Keratinocyte (primary cell): ENCODE results near the gene TIMM8B. TPM values are rescaled to one million over a fixed set of nuclear protein-coding genes. Genes with fewer than 3 reads are reported as not detected.
A peak's percentile ranks its signal among the peaks of the same experiment; 100 is the strongest.

ENCODE experiments used
- DNase-seq: peaks from one replicate; pipeline ENCODE4 v3.0.0-alpha.2; 2011; ENCODE audit warnings: low read depth, missing footprints, low spot score
- FAIRE-seq: peaks from 2 replicates; lab custom pipeline; 2011; peaks lifted over from hg19 to GRCh38; lab: Jason Lieb, UNC
- H2AFZ ChIP-seq: 2 replicates; pipeline ENCODE4 v1.6.0; 2012; ENCODE audit warnings: low read length, control low read depth, inconsistent platforms; ENCODE audit not compliant: control insufficient read depth
- H3K27ac ChIP-seq: 2 replicates; pipeline ENCODE4 v1.5.1; 2011; ENCODE audit warnings: low read length; ENCODE audit not compliant: control insufficient read depth, insufficient read depth
- H3K27me3 ChIP-seq: 3 replicates; pipeline ENCODE4 v1.6.0; 2011; ENCODE audit warnings: low read length; ENCODE audit not compliant: control insufficient read depth, insufficient read depth; ENCODE audit errors: extremely low read depth
- H3K36me3 ChIP-seq, 2 experiments: 2 replicates in 1 of 2; 3 replicates in 1 of 2; pipeline ENCODE4 v1.5.1; 2011; ENCODE audit warnings: low read length in 2 of 2, mild to moderate bottlenecking in 1 of 2; ENCODE audit not compliant: control insufficient read depth in 2 of 2, insufficient read depth in 2 of 2; ENCODE audit errors: extremely low read depth in 1 of 2
- H3K4me1 ChIP-seq: 3 replicates; pipeline ENCODE4 v1.5.1; 2011; ENCODE audit warnings: low read length; ENCODE audit not compliant: control insufficient read depth, insufficient read depth; ENCODE audit errors: extremely low read depth
- H3K4me2 ChIP-seq: 3 replicates; pipeline ENCODE4 v1.6.0; 2011; ENCODE audit warnings: low read depth, low read length; ENCODE audit not compliant: control insufficient read depth, insufficient read depth; ENCODE audit errors: extremely low read depth
- H3K4me3 ChIP-seq, 3 experiments: fragments of 200-600 bp in 1 of 3; sonication (generic) in 1 of 3; 2 replicates in 2 of 3; 3 replicates in 1 of 3; pipeline ENCODE4 v1.5.1; 2011 to 2016; ENCODE audit warnings: low read length in 3 of 3, mild to moderate bottlenecking in 3 of 3, control low read depth in 2 of 3, inconsistent platforms in 1 of 3, low read depth in 1 of 3, mixed read lengths in 1 of 3, mixed run types in 1 of 3, moderate library complexity in 1 of 3; ENCODE audit not compliant: control insufficient read depth in 2 of 3, insufficient read depth in 2 of 3; ENCODE audit errors: extremely low read depth in 1 of 3
- H3K79me2 ChIP-seq: 2 replicates; pipeline ENCODE4 v1.6.0; 2012; ENCODE audit warnings: low read length; ENCODE audit not compliant: control insufficient read depth, insufficient read depth
- H3K9ac ChIP-seq: 3 replicates; pipeline ENCODE4 v1.6.0; 2011; ENCODE audit warnings: low read length; ENCODE audit not compliant: control insufficient read depth, insufficient read depth; ENCODE audit errors: extremely low read depth
- H3K9me1 ChIP-seq: 3 replicates; pipeline ENCODE4 v1.6.0; 2011; ENCODE audit warnings: low read length; ENCODE audit not compliant: control insufficient read depth, insufficient read depth; ENCODE audit errors: extremely low read depth
- H3K9me3 ChIP-seq: 2 replicates; pipeline ENCODE4 v1.5.1; 2012; ENCODE audit warnings: low read depth, low read length; ENCODE audit not compliant: control insufficient read depth
- H4K20me1 ChIP-seq: 3 replicates; pipeline ENCODE4 v1.6.0; 2011; ENCODE audit warnings: low read length; ENCODE audit not compliant: control insufficient read depth, insufficient read depth; ENCODE audit errors: extremely low read depth
- CTCF ChIP-seq, 3 experiments: IDR thresholded peaks in 1 of 3; conservative IDR thresholded peaks in 1 of 3; optimal IDR thresholded peaks in 1 of 3; 2 replicates in 2 of 3; 3 replicates in 1 of 3; pipeline versions ENCODE3 to v1.5.1; 2011; ENCODE audit warnings: low read length in 3 of 3, mild to moderate bottlenecking in 3 of 3, moderate library complexity in 2 of 3, control low read depth in 1 of 3, inconsistent platforms in 1 of 3; ENCODE audit not compliant: insufficient read depth in 2 of 3; ENCODE audit errors: extremely low read depth in 1 of 3
- EZH2 ChIP-seq: IDR thresholded peaks from one replicate; pipeline ENCODE4 v1.6.1; 2012; ENCODE audit warnings: inconsistent platforms, mild to moderate bottlenecking, low read length, moderate library complexity
- dilution Hi-C: fragments of 300-500 bp; cut with MboI; formaldehyde crosslinking; loops from one replicate; pipeline ENCODE4 v1.7.0; 2020; ENCODE audit warnings: low sequenced_read_pairs; ENCODE audit not compliant: extremely low pct_ligation_motif_present
- polyA plus RNA-seq, 5 experiments: library from polyadenylated mRNA; depleted of rRNA in 3 of 5; stranded (reverse) in 3 of 5; stranded (forward) in 1 of 5; unstranded in 1 of 5; fragments of >200 nt; gene quantifications; 1 replicate in 1 of 5; 2 replicates in 3 of 5; 3 replicates in 1 of 5; pipeline versions ENCODE4 v1.2.1 to v1.2.3, GENCODE V29; 2011 to 2012; ENCODE audit warnings: missing spikeins in 2 of 5, low read depth in 1 of 5, low replicate concordance in 1 of 5

Gene TIMM8B
- polyA plus RNA-seq, 1 donor (not counting 4 experiments of a cell fraction or from before 2014, with no cell fraction given): 126 TPM

GRCh38 chr11:112087212-112087611 lies 656 bp upstream of the TIMM8B start:
- Histone ChIP-seq H3K27ac (peak overlapping the region; percentile 95), H4K20me1 (no peaks in the 10 kb centered on the region), H3K9ac (peak overlapping the region; percentile 97), H3K4me3 (peak overlapping the region; percentile 68 to 100 (median 76)), H3K36me3 (peaks cover 17 to 39% of the 10 kb centered on the region in 2 experiments), H3K27me3 (no peaks in the 10 kb centered on the region), H3K9me3 (no peaks in the 10 kb centered on the region), H3K4me1 (peaks cover 14% of the 10 kb centered on the region), H3K4me2 (peak overlapping the region; percentile 91), H3K79me2 (peaks cover 52% of the 10 kb centered on the region), H2AFZ (peak overlapping the region; percentile 96), H3K9me1 (no peaks in the 10 kb centered on the region)
- dilution Hi-C loops: no loop called here
- DNase-seq (no peak), FAIRE-seq (no peak)
- TF ChIP-seq CTCF (optimal IDR thresholded peaks at IDR 0.05 in 1 of 3, IDR thresholded peaks at IDR 0.05 in 1 of 3, conservative IDR thresholded peaks at IDR 0.05 in 1 of 3; ENCODE audit: extremely low read depth in 1 of 3, insufficient read depth in 2 of 3, low read length in 3 of 3) (no peak), EZH2 (no peak)

GRCh38 chr11:112085822-112086421 lies 634 bp downstream of the TIMM8B start:
- dilution Hi-C loops: no loop called here
- Histone ChIP-seq H3K9ac (peak overlapping the region; percentile 97), H3K79me2 (peaks cover 52% of the 10 kb centered on the region), H4K20me1 (no peaks in the 10 kb centered on the region), H3K9me1 (no peaks in the 10 kb centered on the region), H3K9me3 (no peaks in the 10 kb centered on the region), H3K4me3 (peak overlapping the region; percentile 68 to 100 (median 76)), H3K4me1 (peaks cover 14% of the 10 kb centered on the region), H3K4me2 (peak overlapping the region; percentile 77), H2AFZ (peak overlapping the region; percentile 97), H3K36me3 (peaks cover 10 to 38% of the 10 kb centered on the region in 2 experiments), H3K27ac (peak overlapping the region; percentile 95), H3K27me3 (no peaks in the 10 kb centered on the region)
- no peak for FAIRE-seq
- no peak for DNase-seq
- no peak for TF ChIP-seq CTCF (optimal IDR thresholded peaks at IDR 0.05 in 1 of 3, IDR thresholded peaks at IDR 0.05 in 1 of 3, conservative IDR thresholded peaks at IDR 0.05 in 1 of 3; ENCODE audit: extremely low read depth in 1 of 3, insufficient read depth in 2 of 3, low read length in 3 of 3)
- no peak for TF ChIP-seq EZH2
